OCI-LY1 (cell line): Measurements from ENCODE around the gene SNX5.

Experiments used
- H2AFZ ChIP-seq: fragments of 200-600 bp; sonication (generic), shearing (Covaris generic); 2 replicates; pipeline ENCODE4 v1.6.0; 2014; ENCODE audit warnings: antibody characterized with exemption, mild to moderate bottlenecking, low read length
- H3F3A ChIP-seq: fragments of 200-600 bp; sonication (generic), shearing (Covaris generic); 2 replicates; pipeline ENCODE4 v1.6.0; 2014; ENCODE audit warnings: mild to moderate bottlenecking, antibody characterized with exemption, low read length, moderate library complexity; ENCODE audit not compliant: insufficient read depth
- H3K27ac ChIP-seq: fragments of 200-600 bp; sonication (generic); 2 replicates; pipeline ENCODE4 v1.5.1; 2014; ENCODE audit warnings: low read length, mixed run types, mild to moderate bottlenecking, low read depth; ENCODE audit not compliant: poor library complexity, severe bottlenecking
- H3K27me3 ChIP-seq: fragments of 200-600 bp; sonication (generic); 2 replicates; pipeline ENCODE4 v1.6.0; 2014; ENCODE audit warnings: antibody characterized with exemption, mild to moderate bottlenecking, low read length, moderate library complexity; ENCODE audit not compliant: insufficient read depth
- H3K36me3 ChIP-seq: fragments of 200-600 bp; sonication (generic); 2 replicates; pipeline ENCODE4 v1.6.1; 2014; ENCODE audit warnings: mild to moderate bottlenecking, antibody characterized with exemption, low read length, moderate library complexity, mixed read lengths; ENCODE audit not compliant: insufficient read depth
- H3K4me1 ChIP-seq: fragments of 200-600 bp; sonication (generic); 2 replicates; pipeline ENCODE4 v1.5.1; 2014; ENCODE audit warnings: mild to moderate bottlenecking, low read length, moderate library complexity; ENCODE audit not compliant: insufficient read depth, severe bottlenecking
- H3K4me2 ChIP-seq: fragments of 200-600 bp; sonication (generic), shearing (Covaris generic); 2 replicates; pipeline ENCODE4 v1.6.1; 2014; ENCODE audit warnings: low read length
- H3K4me3 ChIP-seq: fragments of 200-600 bp; sonication (generic); 2 replicates; pipeline ENCODE4 v1.5.1; 2014; ENCODE audit warnings: low read length, low read depth, mild to moderate bottlenecking, mixed read lengths; ENCODE audit not compliant: poor library complexity, severe bottlenecking
- H3K79me2 ChIP-seq: fragments of 200-600 bp; shearing (Covaris generic); 2 replicates; pipeline ENCODE4 v1.6.1; 2016; ENCODE audit warnings: mixed run types, low read length, mixed read lengths; ENCODE audit not compliant: insufficient read depth
- H3K9ac ChIP-seq: fragments of 200-600 bp; sonication (generic), shearing (Covaris generic); 2 replicates; pipeline ENCODE4 v1.6.1; 2014; ENCODE audit warnings: mild to moderate bottlenecking, low read length, mixed read lengths
- H3K9me2 ChIP-seq: fragments of 200-600 bp; sonication (generic), shearing (Covaris generic); 2 replicates; pipeline ENCODE4 v1.6.1; 2014; ENCODE audit warnings: low read depth, mild to moderate bottlenecking, low read length, mixed read lengths
- H3K9me3 ChIP-seq: fragments of 200-600 bp; shearing (Covaris generic); 2 replicates; pipeline ENCODE4 v1.6.1; 2014; ENCODE audit warnings: low read length, mixed read lengths
- H4K20me1 ChIP-seq: fragments of 200-600 bp; sonication (generic), shearing (Covaris generic); 2 replicates; pipeline ENCODE4 v1.6.0; 2016; ENCODE audit warnings: mild to moderate bottlenecking, low read length; ENCODE audit not compliant: insufficient read depth
- CTCF ChIP-seq: fragments of 200-600 bp; sonication (generic), shearing (Covaris generic); IDR thresholded peaks from 2 replicates; pipeline ENCODE4 v1.5.1; 2017; ENCODE audit warnings: mild to moderate bottlenecking, antibody characterized with exemption, low read length, moderate library complexity, mixed read lengths
- EZH2 ChIP-seq: fragments of 200-600 bp; sonication (generic), shearing (Covaris generic); IDR thresholded peaks from 2 replicates; pipeline ENCODE4 v1.8.0; 2017; ENCODE audit warnings: borderline replicate concordance, mixed run types, mild to moderate bottlenecking, antibody characterized with exemption, low read length, moderate library complexity, mixed read lengths

SNX5 gene

GRCh38 chr20:17952692-17953684, 15.6 kb downstream of the SNX5 start:
- H3K79me2 ChIP-seq = peaks cover 45% of the 10 kb centered on the region
- peaks cover 23% of the 10 kb centered on the region for H3K4me1 ChIP-seq
- H3K27me3 ChIP-seq = no peaks in the 10 kb centered on the region
- H3K9me3 ChIP-seq = no peaks in the 10 kb centered on the region
- H3K4me3 ChIP-seq = no peak overlapping the region
- no peaks in the 10 kb centered on the region; the same call in 1 of the 2 replicates for H4K20me1 ChIP-seq
- TF ChIP-seq EZH2 (no peak), CTCF (no peak)
- no peaks in the 10 kb centered on the region for H3F3A ChIP-seq
- H2AFZ ChIP-seq = no peak overlapping the region
- H3K4me2 ChIP-seq = no peak overlapping the region
- H3K9ac ChIP-seq = no peak overlapping the region
- no peak overlapping the region for H3K27ac ChIP-seq
- peaks cover 99% of the 10 kb centered on the region for H3K36me3 ChIP-seq
- no peaks in the 10 kb centered on the region for H3K9me2 ChIP-seq

- no peaks in the 10 kb centered on the region for H3K9me3 ChIP-seq
- peaks cover 29% of the 10 kb centered on the region for H3K79me2 ChIP-seq
- no peaks in the 10 kb centered on the region for H3F3A ChIP-seq
- H3K9me2 ChIP-seq = no peaks in the 10 kb centered on the region
- TF ChIP-seq CTCF (no peak), EZH2 (no peak)
- H3K4me1 ChIP-seq = peaks cover 12% of the 10 kb centered on the region
- H4K20me1 ChIP-seq = no peaks in the 10 kb centered on the region; the same call in 1 of the 2 replicates
- H3K4me2 ChIP-seq = no peak overlapping the region
- no peak overlapping the region for H3K4me3 ChIP-seq
- no peak overlapping the region for H3K9ac ChIP-seq
- no peak overlapping the region for H2AFZ ChIP-seq
- H3K36me3 ChIP-seq = peaks cover 100% of the 10 kb centered on the region
- H3K27me3 ChIP-seq = no peaks in the 10 kb centered on the region
- H3K27ac ChIP-seq = no peak overlapping the region
Observed at GRCh38 chr20:17951323-17951722, 17.3 kb downstream of the SNX5 start.

- Histone ChIP-seq H3K4me2 (no peak overlapping the region), H3K27me3 (no peaks in the 10 kb centered on the region), H3K9me3 (no peaks in the 10 kb centered on the region), H3K4me1 (peaks cover 10% of the 10 kb centered on the region), H4K20me1 (no peaks in the 10 kb centered on the region), H3K27ac (no peak overlapping the region), H2AFZ (no peak overlapping the region), H3K4me3 (no peak overlapping the region), H3K9ac (no peak overlapping the region), H3K9me2 (no peaks in the 10 kb centered on the region), H3K79me2 (peaks cover 22% of the 10 kb centered on the region), H3K36me3 (peaks cover 100% of the 10 kb centered on the region), H3F3A (no peaks in the 10 kb centered on the region)
- TF ChIP-seq EZH2 (no peak), CTCF (no peak)
Observed at GRCh38 chr20:17950670-17951069, 17.9 kb downstream of the SNX5 start.
